Jurkat, Clone E6-1 (cell line): ENCODE data around the gene GZMM.

Source experiments
- DNase-seq: peaks from one replicate; pipeline ENCODE4 v3.0.0-alpha.2; 2011; ENCODE audit warnings: low read depth, low spot score
- H3K4me3 ChIP-seq: 2 replicates; pipeline ENCODE4 v1.5.1; 2011; ENCODE audit warnings: mild to moderate bottlenecking, low read length, control low read depth, moderate library complexity

Gene GZMM

DNA sequence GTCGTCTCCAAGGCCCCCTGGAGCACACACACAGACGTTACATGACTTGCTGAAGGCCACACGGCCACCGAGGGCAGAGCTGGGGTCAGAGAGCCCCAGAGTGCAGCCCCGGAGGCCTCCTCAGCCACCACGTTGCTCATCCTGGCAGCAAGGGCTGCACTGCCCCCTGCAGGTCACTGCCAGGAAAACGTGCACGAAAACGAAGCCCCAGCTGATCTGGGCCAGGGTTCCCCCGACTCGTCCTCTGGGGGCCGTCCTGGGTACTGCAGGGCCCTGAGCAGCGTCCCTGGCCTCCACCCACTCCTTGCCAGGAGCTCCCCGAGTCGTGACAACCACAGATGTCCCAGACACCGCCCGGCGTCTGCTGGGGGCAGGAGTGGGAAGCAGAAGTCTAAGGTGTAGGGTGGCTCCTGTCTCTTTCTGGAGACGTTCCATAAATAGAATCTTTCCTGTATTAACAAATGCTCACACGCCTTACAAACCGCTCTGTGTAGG lies 33.2 kb upstream of the GZMM start:
- peak overlapping the region; percentile 50 for H3K4me3 ChIP-seq
- DNase-seq: peak; percentile 91

DNA sequence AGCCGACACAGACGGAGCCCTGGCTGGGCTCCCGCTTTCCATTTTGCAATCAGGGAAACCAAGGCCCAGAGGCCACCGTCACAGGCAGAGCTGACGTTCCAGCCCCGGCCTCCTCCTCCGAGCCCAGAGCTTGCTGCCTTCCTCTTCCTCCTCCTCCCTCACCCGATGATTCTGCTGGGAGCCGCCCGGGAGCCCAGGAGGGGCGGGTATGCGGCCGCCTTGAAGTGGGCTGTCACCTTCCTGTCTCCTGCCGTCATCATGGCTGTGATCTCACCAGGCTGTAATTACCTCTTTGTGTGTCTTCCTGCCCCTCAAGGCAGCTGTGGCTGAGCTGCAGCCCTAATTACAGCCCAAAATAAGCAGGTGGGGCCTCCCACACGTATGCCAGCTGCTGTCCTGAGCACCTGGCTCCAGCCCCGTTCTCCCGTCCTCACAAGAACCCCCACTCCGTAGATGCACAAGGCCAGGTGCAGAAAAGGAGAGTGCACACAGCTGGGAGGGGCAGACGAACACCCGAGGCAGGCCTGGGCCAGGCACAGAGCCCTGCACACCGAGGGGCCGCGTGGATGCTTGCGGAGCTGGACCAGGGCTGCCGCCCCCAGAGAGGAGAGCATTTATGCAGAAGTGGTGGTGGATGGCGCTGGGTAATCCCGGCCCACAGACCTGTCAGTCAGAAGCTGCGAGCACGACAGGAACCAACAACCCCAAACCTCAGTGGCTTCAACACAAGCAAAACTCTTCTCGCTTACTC lies 32.6 kb upstream of the GZMM start:
- DNase-seq: peak; percentile 99
- H3K4me3 ChIP-seq: peak overlapping the region; percentile 50

DNA sequence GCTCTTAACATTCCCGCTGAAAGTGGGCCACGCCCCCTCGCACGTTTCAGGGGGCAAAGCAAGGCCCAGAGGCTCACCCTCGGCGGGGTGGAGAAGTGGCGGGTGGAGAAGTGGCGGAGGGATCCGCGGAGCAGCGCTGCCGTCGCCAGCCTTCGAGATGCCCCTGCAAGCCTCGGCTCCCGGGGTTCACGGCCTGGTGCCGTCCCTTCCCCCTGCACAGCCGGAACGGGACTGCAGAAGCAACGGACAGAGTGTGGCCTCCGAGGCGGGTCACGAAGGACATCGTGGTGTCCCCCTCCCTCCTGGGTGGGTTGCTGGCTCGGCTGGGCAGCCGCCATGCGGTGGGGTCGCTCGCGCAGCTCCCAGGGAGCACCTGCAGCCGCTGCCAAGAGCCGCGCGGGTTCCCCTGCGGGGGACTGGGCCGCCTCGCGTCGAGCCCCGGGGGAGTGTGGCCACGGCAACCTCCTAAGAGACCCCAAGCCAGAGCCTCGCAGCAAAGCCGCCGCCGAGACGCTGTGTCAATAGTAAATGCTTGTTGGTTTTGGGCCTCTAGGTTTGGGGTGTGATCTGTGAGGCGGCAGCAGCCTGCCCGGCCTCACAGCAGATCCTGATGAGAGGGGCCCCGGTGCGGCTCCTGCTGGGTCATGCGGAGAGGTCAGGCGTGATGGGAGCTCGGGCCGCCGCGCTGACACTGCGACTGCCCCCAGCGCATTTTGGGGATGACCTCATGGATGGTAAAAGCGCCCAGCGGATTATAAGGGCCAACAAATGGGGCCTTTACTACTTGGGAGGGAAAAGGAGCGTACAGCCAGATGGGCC lies 31.1 kb upstream of the GZMM start:
- DNase-seq: no peak

DNA sequence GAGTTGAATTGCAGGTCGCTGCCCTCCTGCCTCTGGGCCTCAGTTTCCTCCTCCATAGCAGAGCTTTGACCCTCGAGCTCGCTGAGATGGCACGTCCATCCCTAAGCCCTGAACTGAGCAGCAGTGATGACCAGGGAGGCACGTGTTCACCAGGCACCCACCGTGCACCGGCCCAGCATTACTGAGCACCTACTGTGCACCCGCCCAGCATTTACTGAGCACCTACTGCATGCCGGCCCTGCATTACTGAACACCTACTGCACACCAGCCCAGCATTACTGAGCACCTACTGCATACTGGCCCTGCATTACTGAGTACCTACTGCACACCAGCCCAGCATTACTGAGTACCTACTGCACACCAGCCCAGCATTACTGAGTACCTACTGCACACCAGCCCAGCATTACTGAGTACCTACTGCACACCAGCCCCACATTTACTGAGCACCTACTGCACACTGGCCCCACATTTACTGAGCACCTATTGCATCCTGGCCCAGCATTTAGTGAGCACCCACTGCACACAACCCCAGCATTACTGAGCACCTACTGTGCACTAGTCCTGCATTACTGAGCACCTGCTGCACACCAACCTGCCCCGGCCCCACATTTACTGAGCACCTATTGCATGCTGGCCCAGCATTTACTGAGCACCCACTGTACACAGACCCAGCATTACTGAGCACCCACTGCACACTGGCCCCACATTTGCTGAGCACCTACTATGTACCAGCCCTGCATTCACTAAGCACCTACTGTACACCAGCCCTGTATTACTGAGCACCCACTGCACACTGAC lies 30.3 kb upstream of the GZMM start:
- H3K4me3 ChIP-seq: no peak overlapping the region
- no peak for DNase-seq

More for the DNA sequence above, 31.1 kb upstream of the GZMM start:
- H3K4me3 ChIP-seq: no peak overlapping the region

DNA sequence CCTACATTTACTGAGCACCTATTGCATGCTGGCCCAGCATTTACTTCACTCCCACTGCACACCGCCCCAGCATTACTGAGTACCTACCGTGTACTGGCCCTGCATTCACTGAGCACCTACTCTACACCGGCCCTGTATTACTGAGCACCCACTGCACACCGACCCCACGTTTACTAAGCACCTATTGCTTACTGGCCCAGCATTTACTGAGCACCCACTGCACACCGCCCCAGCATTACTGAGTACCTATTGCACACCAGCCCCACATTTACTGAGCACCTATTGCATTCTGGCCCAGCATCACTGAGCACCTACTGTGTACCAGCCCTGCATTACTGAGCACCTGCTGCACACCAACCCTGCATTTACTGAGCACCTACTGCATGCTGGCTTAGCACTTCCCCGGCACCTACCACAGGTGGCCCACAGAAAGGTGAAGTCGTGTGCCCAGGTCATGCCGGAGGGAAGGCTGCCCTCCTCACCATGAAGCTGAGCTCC lies 29.6 kb upstream of the GZMM start:
- no peak for DNase-seq
- H3K4me3 ChIP-seq: no peak overlapping the region

DNA sequence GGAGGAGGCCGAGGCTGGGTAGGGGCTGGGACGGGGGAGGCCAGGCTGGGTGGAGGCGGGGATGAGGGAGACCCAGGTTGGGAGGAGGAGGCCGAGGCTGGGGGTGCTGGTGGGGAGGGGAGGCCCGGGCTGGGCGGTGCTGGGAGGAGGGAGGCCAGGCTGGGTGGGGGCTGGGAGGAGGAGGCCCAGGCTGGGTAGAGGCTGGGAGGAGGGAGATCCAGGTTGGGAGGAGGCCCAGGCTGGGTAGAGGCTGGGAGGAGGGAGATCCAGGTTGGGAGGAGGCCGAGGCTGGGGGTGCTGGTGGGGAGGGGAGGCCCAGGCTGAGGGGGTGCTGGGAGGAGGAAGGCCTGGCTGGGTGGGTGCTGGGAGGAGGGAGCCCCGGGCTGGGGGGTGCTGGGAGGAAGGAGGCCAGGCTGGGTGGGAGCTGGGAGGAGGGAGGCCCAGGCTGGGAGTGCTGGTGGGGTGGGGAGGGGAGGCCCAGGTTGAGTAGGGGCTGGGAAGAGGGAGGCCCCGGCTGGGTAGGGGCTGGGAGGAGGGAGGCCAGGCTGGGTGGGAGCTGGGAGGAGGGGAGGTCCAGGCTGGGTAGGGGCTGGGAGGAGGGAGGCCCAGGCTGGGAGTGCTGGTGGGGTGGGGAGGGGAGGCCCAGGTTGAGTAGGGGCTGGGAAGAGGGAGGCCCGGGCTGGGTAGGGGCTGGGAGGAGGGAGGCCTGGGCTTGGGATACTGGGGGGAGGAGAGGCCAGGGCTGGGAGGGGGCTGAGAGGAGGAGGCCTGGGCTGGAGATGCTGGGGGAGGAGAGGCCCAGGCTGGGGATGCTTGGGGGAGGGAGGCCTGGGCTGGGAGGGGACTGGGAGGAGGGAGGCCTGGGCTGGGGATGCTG lies 25.9 kb upstream of the GZMM start:
- no peak overlapping the region for H3K4me3 ChIP-seq
- no peak for DNase-seq

DNA sequence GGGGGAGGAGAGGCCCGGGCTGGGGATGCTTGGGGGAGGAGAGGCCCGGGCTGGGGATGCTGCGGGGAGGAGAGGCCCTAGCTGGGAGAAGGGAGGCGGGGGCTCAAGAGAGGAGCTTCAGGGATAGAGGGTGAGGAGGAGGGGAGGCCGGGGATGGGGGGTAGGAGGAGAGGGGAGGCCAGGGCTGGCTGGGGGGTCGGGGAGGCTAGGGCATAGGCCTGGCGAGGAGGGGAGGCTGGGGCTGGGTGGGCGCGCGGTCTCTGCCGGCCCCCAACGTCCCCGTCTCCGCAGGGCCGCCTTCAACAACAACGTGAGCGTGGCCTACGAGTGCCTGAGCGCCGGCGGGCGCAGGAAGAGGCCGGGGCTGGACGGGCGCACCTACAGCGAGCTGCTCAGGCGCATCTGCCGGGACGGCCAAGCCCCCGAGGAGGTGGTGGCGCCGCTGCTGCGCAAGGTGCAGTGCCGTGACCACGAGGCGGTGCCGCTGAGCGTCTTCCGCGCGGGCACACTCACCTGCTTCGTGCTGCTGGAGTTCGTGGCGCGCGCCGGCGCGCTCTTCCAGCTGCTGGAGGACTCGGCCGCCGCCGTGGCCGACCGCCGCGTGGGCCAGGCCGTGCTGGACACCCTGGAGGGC lies 25.1 kb upstream of the GZMM start:
- H3K4me3 ChIP-seq: no peak overlapping the region
- no peak for DNase-seq

DNA sequence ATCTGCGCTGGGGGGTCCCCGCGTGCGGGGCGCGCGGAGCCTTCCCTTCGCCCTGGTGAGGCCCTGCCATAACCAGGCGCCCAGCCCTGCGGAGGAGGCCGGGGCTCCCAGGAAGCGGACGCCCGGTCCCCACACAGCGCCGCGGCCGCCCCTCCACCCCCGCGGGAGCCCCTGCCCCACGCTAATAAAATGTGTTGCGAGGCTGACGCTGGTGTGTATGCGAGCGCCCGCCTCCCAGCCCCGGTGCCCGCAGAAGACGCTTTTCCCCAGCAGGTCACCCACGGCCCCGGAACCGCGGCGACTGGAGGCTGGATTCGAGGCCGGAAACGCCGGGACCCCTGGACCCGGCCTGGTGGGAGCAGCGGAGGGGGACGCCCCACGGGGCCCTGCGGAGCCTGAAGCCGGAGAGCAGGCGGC lies 24.4 kb upstream of the GZMM start:
- DNase-seq: no peak
- no peak overlapping the region for H3K4me3 ChIP-seq

DNA sequence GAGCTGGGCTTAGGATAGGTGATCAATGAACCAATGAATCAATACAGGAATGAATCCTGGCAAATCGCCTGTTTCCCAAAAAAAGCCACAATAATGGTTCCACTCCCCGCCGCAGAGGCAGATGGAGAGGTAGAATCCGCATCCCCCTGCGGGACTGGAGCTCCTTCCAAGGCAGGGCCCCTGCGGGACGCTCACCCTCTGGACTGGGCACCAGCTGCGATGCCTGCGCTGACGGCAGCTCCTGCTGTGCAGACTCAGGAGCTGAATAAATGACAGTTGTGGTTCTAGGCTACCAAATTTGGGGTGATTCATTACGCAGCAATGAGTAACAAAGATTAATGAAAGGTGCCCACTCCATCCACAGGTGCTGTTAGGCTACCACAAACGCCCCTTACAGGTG lies 21.1 kb upstream of the GZMM start:
- peak overlapping the region; percentile 41 for H3K4me3 ChIP-seq
- no peak for DNase-seq

DNA sequence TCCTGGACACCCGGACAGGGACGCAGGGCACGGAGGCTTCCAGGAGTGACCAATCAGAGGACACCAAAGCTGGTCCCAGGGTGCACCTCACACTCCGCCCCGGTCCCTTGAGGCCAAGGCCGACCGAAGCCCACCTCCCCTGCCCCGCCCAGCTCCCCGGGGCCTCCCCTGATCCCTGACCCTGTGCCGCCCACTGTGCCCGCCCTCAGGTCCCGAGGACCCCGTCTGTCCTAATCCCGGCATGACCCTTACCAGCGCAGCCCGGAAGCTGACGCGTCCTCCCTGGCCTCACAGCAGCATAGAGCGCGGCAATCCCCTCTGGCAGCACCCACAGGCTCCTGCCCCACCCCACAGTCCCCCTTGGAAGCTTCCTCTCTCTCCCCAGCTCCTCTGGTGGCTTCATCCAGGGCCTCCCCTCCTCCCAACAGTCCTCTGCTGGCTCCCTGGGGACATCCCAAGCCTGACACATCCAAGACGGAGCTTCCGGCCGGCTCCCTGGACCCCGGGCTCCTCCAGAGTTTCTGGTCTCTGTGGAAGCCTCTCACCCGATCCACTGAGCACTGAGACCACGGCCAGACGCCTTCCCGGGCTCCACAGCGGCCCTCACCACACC lies 19.7 kb upstream of the GZMM start:
- no peak overlapping the region for H3K4me3 ChIP-seq
- no peak for DNase-seq

DNA sequence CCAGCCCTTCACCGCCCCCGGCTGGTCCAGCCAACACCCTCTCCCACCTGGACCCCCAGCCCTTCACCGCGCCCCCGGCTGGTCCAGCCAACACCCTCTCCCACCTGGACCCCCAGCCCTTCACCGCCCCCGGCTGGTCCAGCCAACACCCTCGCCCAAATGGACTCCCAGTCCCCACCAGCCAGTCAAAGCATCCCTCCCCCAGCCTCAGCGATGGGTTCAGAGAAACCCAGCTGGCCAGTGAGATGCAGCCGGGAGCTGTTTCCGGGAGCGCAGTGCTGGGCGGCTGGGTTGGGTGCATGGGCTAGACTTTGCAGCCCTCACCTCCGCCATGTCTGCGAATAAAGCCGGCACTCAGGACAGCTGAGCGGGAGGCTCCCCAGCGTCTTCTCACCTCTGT lies 18.8 kb upstream of the GZMM start:
- no peak overlapping the region for H3K4me3 ChIP-seq
- DNase-seq: no peak

DNA sequence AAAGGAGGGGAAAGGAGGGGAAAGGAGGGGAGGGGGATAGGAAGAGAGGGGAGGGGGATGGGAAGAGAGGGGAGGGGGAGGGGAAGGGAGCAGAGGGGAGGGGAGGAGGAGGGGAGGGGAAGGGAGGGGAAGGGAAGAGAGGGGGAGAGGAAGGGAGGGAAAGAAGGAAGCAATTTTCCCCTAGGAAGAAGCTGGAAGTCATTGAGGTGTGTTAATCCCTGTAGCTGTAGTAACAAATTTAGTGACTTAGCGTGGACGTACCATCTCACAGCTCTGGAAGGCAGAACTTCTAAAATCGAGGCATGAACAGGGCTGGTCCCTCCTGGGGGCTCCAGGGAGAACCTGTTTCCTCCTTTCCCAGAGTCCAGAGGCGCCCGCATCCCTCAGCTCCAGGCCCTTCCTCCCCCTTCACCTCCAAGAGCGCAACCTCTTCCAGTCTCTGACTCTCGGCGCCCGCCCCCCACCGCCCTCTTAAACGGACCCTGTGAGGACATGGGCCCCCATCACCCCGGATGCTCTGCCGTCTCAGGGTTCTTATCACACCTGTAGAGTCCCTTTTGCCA lies 17.9 kb upstream of the GZMM start:
- H3K4me3 ChIP-seq: no peak overlapping the region
- no peak for DNase-seq

DNA sequence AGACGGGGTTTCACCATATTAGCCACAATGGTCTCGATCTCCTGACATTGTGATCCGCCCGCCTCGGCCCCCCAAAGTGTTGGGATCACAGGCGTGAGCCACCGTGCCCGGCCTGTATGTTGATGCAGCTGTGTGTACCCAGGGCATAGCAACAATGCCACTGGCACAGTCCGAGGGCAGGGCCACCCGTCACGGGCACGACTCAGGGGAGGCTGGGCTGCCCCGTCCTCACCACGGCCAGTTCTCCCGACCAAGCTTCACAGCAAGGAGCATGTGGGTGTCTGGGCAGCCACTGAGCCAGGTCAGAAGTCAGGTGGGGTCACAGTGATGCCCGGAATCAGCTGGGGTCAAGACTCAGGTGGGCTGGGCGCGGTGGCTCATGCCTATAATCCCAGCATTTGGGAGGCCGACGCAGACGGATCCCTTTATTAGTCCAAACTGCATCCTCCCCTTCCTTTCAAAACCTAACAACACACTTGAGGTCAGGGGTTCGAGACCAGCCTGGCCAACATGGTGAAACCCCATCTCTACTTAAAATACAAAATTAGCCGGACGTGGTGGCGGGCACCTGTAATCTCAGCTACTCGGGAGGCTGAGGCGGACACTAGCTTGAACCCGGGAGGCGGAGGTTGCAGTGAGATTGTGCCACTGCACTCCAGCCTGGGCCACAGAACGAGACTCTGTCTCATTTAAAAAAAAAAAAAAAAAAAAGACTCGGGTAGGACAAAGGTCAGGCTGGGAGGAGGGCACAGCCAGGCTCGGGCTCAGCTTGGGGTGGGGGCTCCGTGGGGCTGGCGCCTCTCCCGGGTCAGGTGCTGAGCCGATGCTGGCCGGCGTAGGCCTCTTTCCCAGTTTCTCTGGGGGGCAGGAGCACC lies 13.5 kb upstream of the GZMM start:
- H3K4me3 ChIP-seq: peak overlapping the region; percentile 61
- DNase-seq: no peak

DNA sequence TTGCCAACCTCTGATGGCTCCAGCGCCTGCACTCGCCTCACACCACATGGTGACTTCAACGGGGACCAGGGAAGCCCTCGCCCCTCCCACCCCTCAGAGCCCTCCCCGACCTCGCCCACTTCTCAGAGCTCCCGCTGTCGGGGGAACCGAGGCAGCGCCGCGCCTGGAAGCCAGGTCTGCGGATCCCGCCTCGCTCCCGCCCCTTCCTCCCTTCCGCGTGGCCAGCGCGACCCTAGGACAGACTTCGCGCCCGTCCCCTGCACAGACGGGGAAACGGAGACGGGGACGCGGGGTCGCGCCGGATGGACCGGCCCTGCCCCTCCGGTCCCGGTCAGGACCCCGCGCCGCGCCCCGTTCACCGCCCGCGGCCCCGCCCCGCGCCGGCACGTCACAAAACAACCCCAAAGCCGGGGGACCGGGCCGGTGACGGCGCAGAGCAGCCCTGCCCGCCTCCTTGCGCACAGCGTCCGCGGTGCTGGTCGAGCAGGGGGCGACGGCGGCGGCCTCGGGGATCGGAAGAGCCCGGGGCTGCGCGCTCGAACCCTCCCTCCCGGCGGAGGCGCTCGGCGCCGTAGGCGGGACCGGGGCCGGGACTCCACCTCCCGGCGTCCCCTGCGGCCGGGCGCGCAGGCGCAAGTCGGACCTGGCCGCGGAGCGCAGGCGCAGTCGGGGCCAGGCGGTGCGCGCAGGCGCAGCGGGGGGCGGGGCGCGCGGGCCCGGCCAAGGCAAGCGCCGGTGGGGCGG lies 12.7 kb upstream of the GZMM start:
- H3K4me3 ChIP-seq: peak overlapping the region; percentile 80
- DNase-seq: peak; percentile 80

DNA sequence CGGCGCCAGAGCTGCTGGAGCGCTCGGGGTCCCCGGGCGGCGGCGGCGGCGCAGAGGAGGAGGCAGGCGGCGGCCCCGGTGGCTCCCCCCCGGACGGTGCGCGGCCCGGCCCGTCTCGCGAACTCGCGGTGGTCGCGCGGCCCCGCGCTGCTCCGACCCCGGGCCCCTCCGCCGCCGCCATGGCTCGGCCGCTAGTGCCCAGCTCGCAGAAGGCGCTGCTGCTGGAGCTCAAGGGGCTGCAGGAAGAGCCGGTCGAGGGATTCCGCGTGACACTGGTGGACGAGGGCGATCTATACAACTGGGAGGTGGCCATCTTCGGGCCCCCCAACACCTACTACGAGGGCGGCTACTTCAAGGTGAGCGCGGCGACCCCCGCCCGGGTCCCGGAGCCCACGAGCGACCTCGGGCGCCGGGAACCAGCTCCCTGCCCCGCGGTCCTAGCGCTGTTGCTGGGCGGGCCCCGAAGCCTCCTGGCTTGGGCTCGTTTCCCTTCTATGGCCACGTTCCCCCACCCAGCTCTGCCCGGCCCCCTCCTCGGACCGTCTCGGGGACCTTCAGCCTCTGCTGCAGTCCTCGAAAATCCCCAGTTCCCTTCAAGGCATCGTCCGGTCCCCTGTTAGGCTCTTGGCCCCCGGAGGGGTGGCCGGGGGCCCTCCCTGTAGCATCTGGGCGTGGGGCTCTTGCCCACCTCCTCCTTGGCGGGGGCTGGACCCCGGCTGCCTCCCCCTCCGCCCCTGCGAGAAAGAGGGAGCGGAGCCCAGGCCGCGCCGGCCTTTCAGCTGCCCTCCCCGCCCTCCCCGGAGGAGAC lies 11.9 kb upstream of the GZMM start, which contains the start of gene CDC34:
Gene CDC34, plus strand, starts transcription at position 8 of the 808 bp plus-strand sequence. Its CDS starts 172 bp downstream, at position 180.
- DNase-seq: no peak
- peak within 1 kb of the TSS; percentile 80 for H3K4me3 ChIP-seq
